Lower leg skin (tissue), 3 donors: ENCODE measurements around the gene C16orf90.

Experiments used
- POLR2A ChIP-seq, 2 donors: fragments of 450-650 bp; IDR thresholded peaks; one replicate each; pipeline ENCODE4 v1.6.1; 2016 to 2017; ENCODE audit warnings: antibody characterized with exemption in 2 of 2, mild to moderate bottlenecking in 1 of 2, moderate library complexity in 1 of 2
- TF ChIP-seq, protein P1 (sequence below), 3 donors: fragments of 450-650 bp; IDR thresholded peaks; one replicate each; pipeline ENCODE4 v1.5.1; 2016; ENCODE audit warnings: antibody characterized with exemption in 3 of 3, mild to moderate bottlenecking in 3 of 3, moderate library complexity in 2 of 3

DNA sequence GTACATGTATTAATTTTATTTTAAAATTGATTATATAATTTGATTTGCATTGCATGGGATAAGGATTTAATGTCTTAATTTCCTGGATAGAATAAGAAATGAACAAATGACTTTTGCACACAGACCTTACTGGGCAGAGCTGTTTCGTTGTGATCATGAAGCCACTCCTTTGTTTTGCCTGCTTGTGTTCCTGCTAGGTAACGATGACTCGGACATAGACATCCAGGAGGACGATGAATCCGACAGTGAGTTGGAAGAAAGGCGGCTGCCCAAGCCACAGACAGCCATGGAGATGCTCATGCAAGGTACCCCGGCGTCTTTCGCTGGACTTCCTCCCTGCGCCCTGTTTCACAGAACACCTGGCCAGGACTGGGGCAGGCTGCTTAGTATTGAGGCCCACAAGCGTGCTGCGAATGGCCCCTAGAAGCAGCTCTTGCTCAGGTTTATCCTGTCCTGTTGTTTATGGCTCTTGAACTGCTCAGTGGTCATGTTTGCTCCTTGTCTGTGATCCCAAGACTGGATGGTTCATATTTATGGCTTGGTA, 35.2 kb upstream of the C16orf90 start:
- TF ChIP-seq, protein P1, sequence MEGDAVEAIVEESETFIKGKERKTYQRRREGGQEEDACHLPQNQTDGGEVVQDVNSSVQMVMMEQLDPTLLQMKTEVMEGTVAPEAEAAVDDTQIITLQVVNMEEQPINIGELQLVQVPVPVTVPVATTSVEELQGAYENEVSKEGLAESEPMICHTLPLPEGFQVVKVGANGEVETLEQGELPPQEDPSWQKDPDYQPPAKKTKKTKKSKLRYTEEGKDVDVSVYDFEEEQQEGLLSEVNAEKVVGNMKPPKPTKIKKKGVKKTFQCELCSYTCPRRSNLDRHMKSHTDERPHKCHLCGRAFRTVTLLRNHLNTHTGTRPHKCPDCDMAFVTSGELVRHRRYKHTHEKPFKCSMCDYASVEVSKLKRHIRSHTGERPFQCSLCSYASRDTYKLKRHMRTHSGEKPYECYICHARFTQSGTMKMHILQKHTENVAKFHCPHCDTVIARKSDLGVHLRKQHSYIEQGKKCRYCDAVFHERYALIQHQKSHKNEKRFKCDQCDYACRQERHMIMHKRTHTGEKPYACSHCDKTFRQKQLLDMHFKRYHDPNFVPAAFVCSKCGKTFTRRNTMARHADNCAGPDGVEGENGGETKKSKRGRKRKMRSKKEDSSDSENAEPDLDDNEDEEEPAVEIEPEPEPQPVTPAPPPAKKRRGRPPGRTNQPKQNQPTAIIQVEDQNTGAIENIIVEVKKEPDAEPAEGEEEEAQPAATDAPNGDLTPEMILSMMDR (IDR thresholded peaks at IDR 0.05) = no peak
- no peak for TF ChIP-seq POLR2A (IDR thresholded peaks at IDR 0.05)
